ENCODE results near the gene RASSF5. TPM values are rescaled to one million over a fixed set of nuclear protein-coding genes. Genes with fewer than 3 reads are reported as not detected.

The RASSF5 gene
- total and polyA plus RNA-seq, 2 experiments from 2014 or later = 0.48 to 4.4 TPM

- TF ChIP-seq CTCF (conservative IDR thresholded peaks at IDR 0.05; ENCODE audit: low read depth in 2 of 2) = peak; percentile 98 to 99
- TF ChIP-seq STAT1 (IDR thresholded peaks at IDR 0.05; ENCODE audit: unreplicated experiment) = no peak
- TF ChIP-seq ZNF331 (CRISPR knock-in tag; IDR thresholded peaks at IDR 0.05; ENCODE audit: low read depth) = no peak
- TF ChIP-seq REST (IDR thresholded peaks at IDR 0.05; ENCODE audit: unreplicated experiment) = no peak
- no peak for TF ChIP-seq EZH2 (IDR thresholded peaks at IDR 0.05; ENCODE audit: low read depth, unreplicated experiment)
- TF ChIP-seq CREB1 (CRISPR knock-in tag; IDR thresholded peaks at IDR 0.05; ENCODE audit: low read depth) = no peak
- Mint-ChIP-seq H3K27me3 (ENCODE audit: insufficient read depth, low read depth, poor library complexity) (peaks cover 9% of the 10 kb centered on the region), H3K36me3 (ENCODE audit: low read depth) (peaks cover under 1% of the 10 kb centered on the region; the same call in 2 of the 3 replicates), H3K27ac (peak overlapping the region; percentile 25; the same call in 1 of the 2 replicates), H3K4me1 (peaks cover 9% of the 10 kb centered on the region), H3K4me3 (no peak overlapping the region), H3K9me3 (no peaks in the 10 kb centered on the region)
- Histone ChIP-seq H2AFZ (no peak overlapping the region), H3K27me3 (ENCODE audit: insufficient read depth) (no peaks in the 10 kb centered on the region), H3K36me3 (ENCODE audit: insufficient read depth) (no peaks in the 10 kb centered on the region), H4K20me1 (replicated peaks; ENCODE audit: insufficient read depth) (no peaks in the 10 kb centered on the region), H3K9me2 (ENCODE audit: insufficient read depth) (no peaks in the 10 kb centered on the region), H3K79me2 (replicated peaks; ENCODE audit: insufficient read depth) (no peaks in the 10 kb centered on the region), H3F3A (replicated peaks; ENCODE audit: low read depth) (no peaks in the 10 kb centered on the region), H3K4me2 (no peak overlapping the region), H3K4me3 (no peak overlapping the region), H3K4me1 (ENCODE audit: insufficient read depth) (no peaks in the 10 kb centered on the region), H3K27ac (ENCODE audit: low read depth) (no peak overlapping the region)
- DNase-seq (ENCODE audit: low spot score) (peak; percentile 90), ATAC-seq (peak; percentile 92)
Measured at GRCh38 chr1:206583707-206584648, 76.6 kb downstream of the RASSF5 start.

DNA sequence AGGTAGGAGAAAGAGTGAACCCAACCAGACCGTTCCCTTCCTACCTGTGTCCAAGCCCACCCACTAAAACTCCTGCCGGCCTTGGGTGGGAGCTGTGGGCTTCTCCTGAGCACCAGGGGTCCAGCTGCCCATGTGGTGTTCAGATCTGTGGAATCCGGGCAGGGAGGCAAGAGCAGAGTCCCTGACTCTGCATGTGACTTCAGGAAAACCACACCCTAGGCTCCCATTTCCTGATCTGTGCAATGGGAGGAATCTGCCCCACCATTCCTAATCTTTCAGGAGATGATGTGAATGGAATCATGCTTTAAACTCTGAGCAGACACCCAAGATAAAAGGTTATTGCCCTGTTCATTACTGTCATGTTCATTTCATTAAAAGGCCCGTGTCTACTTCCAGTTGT, 77.4 kb downstream of the RASSF5 start:
- Mint-ChIP-seq H3K4me1 (peaks cover 9% of the 10 kb centered on the region), H3K4me3 (no peak overlapping the region), H3K9me3 (no peaks in the 10 kb centered on the region), H3K27me3 (ENCODE audit: insufficient read depth, low read depth, poor library complexity) (peaks cover 9% of the 10 kb centered on the region), H3K36me3 (ENCODE audit: low read depth) (peaks cover 4% of the 10 kb centered on the region; the same call in 2 of the 3 replicates), H3K27ac (no peak overlapping the region)
- Histone ChIP-seq H3K9me2 (ENCODE audit: insufficient read depth) (no peaks in the 10 kb centered on the region), H3K4me3 (no peak overlapping the region), H2AFZ (no peak overlapping the region), H3K27ac (ENCODE audit: low read depth) (no peak overlapping the region), H3K4me1 (ENCODE audit: insufficient read depth) (no peaks in the 10 kb centered on the region), H3K27me3 (ENCODE audit: insufficient read depth) (no peaks in the 10 kb centered on the region), H3K79me2 (replicated peaks; ENCODE audit: insufficient read depth) (no peaks in the 10 kb centered on the region), H3K36me3 (ENCODE audit: insufficient read depth) (no peaks in the 10 kb centered on the region), H3K4me2 (no peak overlapping the region), H4K20me1 (replicated peaks; ENCODE audit: insufficient read depth) (0 out of 2 replicates have a peak, but pooled peaks cover 2% of the 10 kb centered on the region), H3F3A (replicated peaks; ENCODE audit: low read depth) (no peaks in the 10 kb centered on the region)
- DNase-seq (ENCODE audit: low spot score) = no peak
- no peak for ATAC-seq
- TF ChIP-seq ZNF331 (CRISPR knock-in tag; IDR thresholded peaks at IDR 0.05; ENCODE audit: low read depth) (no peak), ZNF462 (CRISPR knock-in tag; IDR thresholded peaks at IDR 0.05) (no peak), POLR2AphosphoS5 (IDR thresholded peaks at IDR 0.05; ENCODE audit: low read depth) (no peak)
